ENCODE results near the gene ERG28.
"Not testable (repeated sequence)": the region's sequence is repeated elsewhere in the genome, so short reads cannot be mapped to it uniquely, and the experiment has no call there.

ERG28 gene, protein sequence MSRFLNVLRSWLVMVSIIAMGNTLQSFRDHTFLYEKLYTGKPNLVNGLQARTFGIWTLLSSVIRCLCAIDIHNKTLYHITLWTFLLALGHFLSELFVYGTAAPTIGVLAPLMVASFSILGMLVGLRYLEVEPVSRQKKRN

DNA sequence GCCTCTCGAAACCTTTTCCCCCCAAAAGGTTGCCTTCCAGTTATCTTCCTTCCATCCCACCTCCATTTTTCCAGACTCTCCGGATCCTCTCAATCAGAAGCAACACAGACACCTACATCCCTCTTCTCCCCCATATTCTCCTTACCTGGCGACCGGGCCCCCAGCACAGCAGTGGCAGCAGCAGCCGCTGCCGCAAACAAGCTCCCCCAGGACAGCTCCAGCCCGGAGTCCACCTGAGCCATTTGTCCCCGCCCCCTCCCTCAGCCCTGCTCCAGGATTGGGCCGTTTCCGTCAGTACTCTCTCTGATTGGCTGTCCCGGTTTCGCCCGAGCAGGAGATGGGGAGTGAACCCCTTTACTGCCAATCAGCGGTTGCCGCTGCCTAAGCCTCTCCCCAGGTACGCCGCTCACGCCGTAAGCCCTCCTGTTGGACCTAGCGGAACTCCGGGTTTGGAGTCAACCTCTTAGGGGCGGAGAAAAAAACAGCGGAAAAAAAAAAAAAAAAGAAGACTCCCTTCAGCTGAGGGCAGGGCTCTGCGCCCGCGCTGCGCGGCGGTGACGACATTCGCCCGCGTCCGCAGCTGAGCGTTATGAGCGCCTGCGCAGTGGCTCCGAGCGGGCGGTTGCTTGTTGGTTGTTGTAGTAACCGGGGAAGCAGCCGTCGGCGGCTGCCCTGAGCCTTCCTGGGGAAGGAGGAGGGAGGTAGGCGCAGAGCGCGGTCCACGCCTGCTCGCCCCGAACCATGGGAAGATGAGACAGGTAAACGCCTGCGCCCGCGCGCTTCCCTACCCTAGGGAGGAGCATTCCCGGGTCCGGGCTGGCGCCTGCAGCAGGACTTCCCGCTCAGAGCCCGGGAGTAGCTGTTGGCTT lies at the start of gene ERG28, which contains the start of gene TTLL5:
Gene ERG28 (minus strand): TSS at position 247 of the 869 bp plus-strand sequence. CDS start 3,374 bp downstream, outside the sequence.
Gene TTLL5 (plus strand): TSS at position 617 of the 869 bp plus-strand sequence. CDS start 1,904 bp downstream, outside the sequence.
- DNase-seq (ENCODE audit: low read depth, low spot score), result peak; percentile 100

- DNase-seq (ENCODE audit: low read depth, low spot score), result peak; percentile 61
These were observed 48.6 kb upstream of the ERG28 start for GRCh38 chr14:75709207-75709812.

GRCh38 chr14:75705014-75705413 lies 44.3 kb upstream of the ERG28 start:
- no peak for DNase-seq (ENCODE audit: low read depth, low spot score)

DNA sequence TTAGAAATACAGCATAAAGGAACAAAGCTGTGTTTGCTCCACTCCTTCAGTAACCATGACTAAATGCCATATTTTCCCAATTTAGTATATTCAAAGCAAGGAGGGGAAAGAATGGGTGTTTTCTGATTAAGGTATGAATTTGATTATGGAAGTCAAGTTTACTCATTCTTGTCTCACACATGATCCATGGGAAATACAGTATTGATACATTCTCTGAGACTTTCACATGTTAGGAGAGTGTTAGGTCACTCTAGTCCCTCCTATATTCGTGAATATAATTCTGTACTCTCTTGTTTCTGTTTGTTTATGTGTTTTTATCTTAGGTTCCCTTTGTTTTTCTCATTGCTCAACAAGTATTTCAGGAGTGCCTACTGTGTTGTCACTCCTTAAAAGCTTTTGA lies 42.8 kb upstream of the ERG28 start:
- DNase-seq (ENCODE audit: low read depth, low spot score), result no peak

GRCh38 chr14:75702616-75703261 lies 42.1 kb upstream of the ERG28 start:
- peak; percentile 32 for DNase-seq (ENCODE audit: low read depth, low spot score)

DNA sequence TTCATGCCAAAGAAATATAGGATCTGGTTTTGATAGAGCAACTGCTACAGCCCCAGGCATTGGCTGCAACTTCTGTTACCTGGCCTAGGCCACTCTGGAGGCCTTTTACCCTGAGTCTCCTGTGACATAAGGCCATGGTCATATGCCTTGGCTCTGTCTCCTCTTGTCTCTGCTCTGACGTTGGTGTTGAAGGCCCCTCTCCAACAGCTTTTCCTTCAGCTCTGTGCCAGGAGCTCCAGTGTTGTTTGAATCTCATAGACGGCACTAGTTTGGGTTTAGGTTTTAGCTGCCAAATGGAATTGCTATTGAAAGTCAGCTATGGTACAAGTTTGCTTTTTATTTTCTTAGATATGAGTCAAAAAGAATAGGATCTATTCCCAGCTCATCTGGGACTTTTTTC lies 41.4 kb upstream of the ERG28 start:
- DNase-seq (ENCODE audit: low read depth, low spot score), result no peak

GRCh38 chr14:75700295-75700694 lies 39.6 kb upstream of the ERG28 start:
- DNase-seq (ENCODE audit: low read depth, low spot score), result no peak

DNA sequence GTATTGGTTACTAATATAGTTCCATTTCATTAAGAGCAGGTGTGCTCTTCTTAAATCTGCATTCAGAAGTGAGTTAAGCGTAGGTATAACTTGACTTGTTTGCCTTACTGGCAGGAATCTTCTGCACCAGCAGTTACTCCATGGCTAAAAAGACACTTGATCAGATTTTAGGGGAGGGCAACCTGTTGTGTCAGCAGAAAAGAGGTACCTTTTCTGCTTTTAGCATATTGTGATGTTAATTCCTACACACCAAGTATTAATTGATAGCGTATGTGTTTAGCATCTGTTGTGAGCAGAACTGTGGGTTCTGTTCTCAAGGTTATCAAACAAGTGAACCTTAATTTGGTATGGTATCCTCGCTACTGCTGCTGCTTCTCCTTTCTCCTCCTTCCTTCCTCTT lies 38.7 kb upstream of the ERG28 start:
- no peak for DNase-seq (ENCODE audit: low read depth, low spot score)

GRCh38 chr14:75697918-75698317 lies 37.2 kb upstream of the ERG28 start:
- no peak for DNase-seq (ENCODE audit: low read depth, low spot score)

DNA sequence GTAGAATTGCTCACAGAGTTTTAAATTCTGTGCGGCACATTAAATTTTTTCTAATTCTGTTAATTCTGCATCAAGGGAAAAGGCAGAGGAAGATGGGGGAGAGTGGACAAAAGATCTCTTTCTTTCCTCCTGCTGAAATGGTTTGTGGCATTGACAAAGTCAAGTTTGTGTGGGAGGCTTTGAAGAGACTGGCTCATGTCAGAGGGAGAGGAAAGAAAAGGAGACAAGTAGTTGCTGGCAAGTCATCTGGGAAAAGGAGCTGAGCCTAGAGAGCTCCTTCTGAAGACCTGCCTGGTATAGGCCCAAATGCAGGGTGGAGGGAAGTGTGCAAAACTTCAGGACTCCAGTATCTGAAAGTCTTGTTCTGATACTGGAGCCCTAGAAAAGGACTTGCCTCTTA lies 36.7 kb upstream of the ERG28 start:
- no peak for DNase-seq (ENCODE audit: low read depth, low spot score)

- DNase-seq (ENCODE audit: low read depth, low spot score), result not testable (repeated sequence)
These were observed 34.3 kb upstream of the ERG28 start for GRCh38 chr14:75695025-75695424.

DNA sequence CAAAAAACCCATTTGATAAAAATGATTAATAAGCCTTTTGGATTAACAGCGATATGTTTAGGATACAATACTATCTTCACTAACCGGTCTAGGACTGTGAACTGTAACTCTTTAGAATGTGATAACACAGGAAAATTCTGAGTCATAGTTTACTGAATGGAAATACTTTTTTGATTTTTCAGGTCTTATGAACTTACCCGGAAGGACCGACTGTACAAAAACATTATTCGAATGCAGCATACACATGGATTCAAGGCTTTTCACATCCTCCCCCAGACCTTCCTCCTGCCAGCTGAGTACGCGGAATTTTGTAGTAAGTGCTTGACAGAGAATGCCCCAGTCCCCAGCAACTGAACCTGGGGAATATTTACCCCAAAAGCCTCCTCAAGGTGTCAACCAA lies 29.3 kb upstream of the ERG28 start:
- no peak for DNase-seq (ENCODE audit: low read depth, low spot score)

DNA sequence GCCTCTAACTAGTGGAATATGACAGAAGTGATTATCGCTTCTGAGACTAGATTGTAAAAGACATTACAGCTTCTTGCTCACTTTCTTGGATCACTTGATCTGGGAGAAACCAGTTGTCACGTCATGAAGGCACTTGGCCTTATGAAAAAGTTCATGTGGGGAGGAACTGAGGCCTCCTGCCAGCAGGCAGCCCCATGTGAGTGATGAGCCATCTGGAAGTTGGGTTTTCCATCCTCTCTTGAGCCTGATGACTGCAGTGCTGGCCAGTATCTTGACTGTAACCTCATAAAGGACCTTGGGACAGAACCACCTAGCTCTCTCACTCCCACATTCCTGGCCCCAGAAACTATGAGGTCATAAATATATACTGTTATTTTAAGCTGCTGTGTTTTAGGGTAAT lies 28.3 kb upstream of the ERG28 start:
- DNase-seq (ENCODE audit: low read depth, low spot score), result no peak

DNA sequence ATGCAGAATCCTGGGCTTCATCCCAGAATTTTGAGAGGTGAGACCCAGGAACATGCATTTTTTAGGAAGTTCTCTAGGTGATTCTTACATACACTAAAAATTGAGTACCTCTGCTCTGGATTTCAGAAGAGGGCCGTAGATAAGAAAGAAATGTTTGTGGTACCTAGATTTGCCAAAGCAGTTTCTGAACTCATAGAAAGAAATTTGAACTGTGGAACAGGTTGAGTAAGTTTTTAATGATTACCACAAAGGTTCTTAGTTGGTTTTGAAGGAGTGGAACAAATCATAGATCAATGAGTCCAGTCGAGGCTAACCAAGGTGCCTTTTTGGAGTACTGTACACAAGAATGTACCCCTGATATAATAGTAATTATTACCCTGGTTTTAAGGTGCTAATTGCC lies 25.2 kb upstream of the ERG28 start:
- DNase-seq (ENCODE audit: low read depth, low spot score), result no peak

GRCh38 chr14:75675265-75675960 lies 14.7 kb upstream of the ERG28 start:
- DNase-seq (ENCODE audit: low read depth, low spot score), result no peak

- DNase-seq (ENCODE audit: low read depth, low spot score), result no peak
These were observed 12.8 kb upstream of the ERG28 start for GRCh38 chr14:75673345-75674035.

- no peak for DNase-seq (ENCODE audit: low read depth, low spot score)
These were observed 12.0 kb upstream of the ERG28 start for GRCh38 chr14:75672605-75673192.

- no peak for DNase-seq (ENCODE audit: low read depth, low spot score)
These were observed 6.6 kb upstream of the ERG28 start for GRCh38 chr14:75667099-75667765.

DNA sequence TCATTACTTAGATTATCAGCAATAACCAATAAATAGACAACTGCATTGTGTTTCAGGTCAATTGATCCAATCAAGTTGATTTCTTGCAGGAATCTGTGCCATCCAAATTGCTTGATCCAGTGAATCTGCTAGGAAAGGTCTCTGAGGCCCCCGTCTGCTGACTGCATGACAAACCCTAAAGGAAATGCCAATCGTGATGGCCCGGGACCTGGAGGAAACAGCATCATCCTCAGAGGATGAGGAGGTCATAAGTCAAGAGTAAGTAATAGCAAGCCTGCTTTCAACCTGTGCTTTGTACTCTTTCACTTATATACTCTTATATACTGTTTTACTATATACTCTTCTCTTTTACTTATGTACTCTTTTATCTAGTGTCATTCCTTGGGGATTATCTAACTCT lies 2.3 kb upstream of the ERG28 start:
- no peak for DNase-seq (ENCODE audit: low read depth, low spot score)

DNA sequence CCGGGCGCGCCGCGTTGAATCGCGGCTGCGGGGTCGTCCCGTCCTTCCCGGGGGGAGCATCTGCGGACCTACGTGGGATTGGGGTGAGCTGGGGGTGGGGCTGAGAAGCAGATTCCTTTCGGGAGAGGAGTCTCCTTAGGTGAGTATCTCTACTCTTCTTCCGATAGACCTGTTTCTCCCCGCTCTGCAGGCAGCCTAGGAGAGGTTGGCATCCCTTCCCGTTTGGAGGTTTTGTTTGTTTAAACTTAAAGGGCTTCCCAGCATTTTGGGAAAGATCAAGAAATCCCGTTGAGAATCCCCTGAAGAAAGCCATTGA lies 781 bp upstream of the ERG28 start:
- DNase-seq (ENCODE audit: low read depth, low spot score), result no peak
